Esophagus muscularis mucosa (tissue), 4 donors: Measurements from ENCODE around the gene RALGAPA1. TPM values are rescaled to one million over a fixed set of nuclear protein-coding genes. Genes with fewer than 3 reads are reported as not detected.
"Not testable (repeated sequence)": the region's sequence is repeated elsewhere in the genome, so short reads cannot be mapped to it uniquely, and the experiment has no call there.

ENCODE experiments used
- DNase-seq: peaks from one replicate; pipeline ENCODE4 v3.0.0-alpha.2; 2017; ENCODE audit errors: extremely low spot score
- H3K27ac ChIP-seq, 4 donors: fragments of 200-600 bp; sonication (generic); replicated peaks in 1 of 4; 1 replicate in 3 of 4; 2 replicates in 1 of 4; pipeline ENCODE4 v1.5.1; 2016 to 2019; ENCODE audit warnings: mild to moderate bottlenecking in 1 of 4
- H3K27me3 ChIP-seq, 4 donors: fragments of 200-600 bp; sonication (generic); one replicate each; pipeline versions ENCODE4 v1.5.1 to v1.6.0; 2016 to 2019
- H3K36me3 ChIP-seq, 4 donors: fragments of 200-600 bp; sonication (generic); one replicate each; pipeline ENCODE4 v1.5.1; 2016 to 2019
- H3K4me1 ChIP-seq, 4 donors: fragments of 200-600 bp; sonication (generic); one replicate each; pipeline ENCODE4 v1.5.1; 2016 to 2019
- H3K4me3 ChIP-seq, 4 donors: fragments of 200-600 bp; sonication (generic); 1 replicate in 2 of 4; 2 replicates in 2 of 4; pipeline ENCODE4 v1.5.1; 2016 to 2019; ENCODE audit warnings: mild to moderate bottlenecking in 4 of 4, moderate library complexity in 1 of 4
- H3K9me3 ChIP-seq, 4 donors: fragments of 200-600 bp; sonication (generic); 1 replicate in 3 of 4; 2 replicates in 1 of 4; pipeline ENCODE4 v1.5.1; 2016 to 2019
- EP300 ChIP-seq: sonication (generic); formaldehyde crosslinking; IDR thresholded peaks from one replicate; pipeline ENCODE4 v1.6.1; 2017; ENCODE audit warnings: antibody characterized with exemption
- POLR2A ChIP-seq: fragments of 450-650 bp; IDR thresholded peaks from one replicate; pipeline ENCODE4 v1.6.1; 2017; ENCODE audit warnings: antibody characterized with exemption, moderate library complexity, mild to moderate bottlenecking, low read depth
- POLR2AphosphoS5 ChIP-seq, 2 donors: sonication (generic); formaldehyde crosslinking; IDR thresholded peaks; one replicate each; pipeline ENCODE4 v1.6.1; 2017; ENCODE audit warnings: antibody characterized with exemption in 2 of 2
- WGBS: methylation state at CpG from one replicate; pipeline ENCODE4 v1.1.5; 2018; 5-methylcytosine and 5-hydroxymethylcytosine counted together
- intact Hi-C: fragments of 100-400 bp; cut with DNase I; formaldehyde crosslinking; loops from one replicate; pipeline ENCODE4 v1.15.1; 2023
- total RNA-seq, 4 donors: library from RNA; depleted of rRNA; stranded (reverse); fragments of >200 nt; gene quantifications; one replicate each; pipeline versions ENCODE4 v1.1.0 to v1.2.1, GENCODE V29; 2016
- TF ChIP-seq, protein P1 (sequence below), 3 experiments: fragments of 200-600 bp in 2 of 3; fragments of 450-650 bp in 1 of 3; sonication (generic) in 2 of 3; IDR thresholded peaks; one replicate each; pipeline ENCODE4 v1.5.1; 2017 to 2019; ENCODE audit warnings: antibody characterized with exemption in 3 of 3, mild to moderate bottlenecking in 2 of 3, moderate library complexity in 1 of 3

The RALGAPA1 gene
- total RNA-seq, 4 donors from 2014 or later: 48.2 to 77.7 (median 52.1) TPM

DNA sequence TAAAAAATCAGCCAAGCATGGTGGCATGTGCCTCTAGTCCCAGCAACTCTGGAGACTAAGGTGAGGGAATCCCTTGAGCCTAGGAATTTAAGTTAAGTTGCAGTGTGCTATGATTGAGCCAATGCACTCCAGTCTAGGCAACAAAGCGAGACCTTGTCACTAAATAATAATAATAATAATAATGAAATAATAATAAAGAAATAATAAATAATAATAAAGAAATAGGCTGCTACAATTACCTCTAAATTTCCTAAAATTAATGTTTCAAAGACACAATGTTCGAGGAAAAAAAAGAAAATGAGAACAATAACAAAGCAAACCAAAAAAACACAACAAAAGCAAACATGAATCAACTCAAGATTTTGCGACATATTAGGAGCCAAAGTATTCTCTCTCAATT is 29.7 kb downstream of the RALGAPA1 start:
- DNase-seq: no peak
- WGBS: 90% methylated on average over 3 of the region's 3 CpGs
- Histone ChIP-seq H3K4me1 (peaks cover 0 to 5% (median 1%) of the 10 kb centered on the region in 4 donors), H3K27ac (no peak overlapping the region), H3K27me3 (no peaks in the 10 kb centered on the region), H3K36me3 (peaks cover 0 to 6% (median 0%) of the 10 kb centered on the region in 4 donors), H3K9me3 (peaks cover 0 to 12% (median 5%) of the 10 kb centered on the region in 4 donors), H3K4me3 (no peak overlapping the region)
- TF ChIP-seq POLR2A: no peak
- TF ChIP-seq, protein P1, sequence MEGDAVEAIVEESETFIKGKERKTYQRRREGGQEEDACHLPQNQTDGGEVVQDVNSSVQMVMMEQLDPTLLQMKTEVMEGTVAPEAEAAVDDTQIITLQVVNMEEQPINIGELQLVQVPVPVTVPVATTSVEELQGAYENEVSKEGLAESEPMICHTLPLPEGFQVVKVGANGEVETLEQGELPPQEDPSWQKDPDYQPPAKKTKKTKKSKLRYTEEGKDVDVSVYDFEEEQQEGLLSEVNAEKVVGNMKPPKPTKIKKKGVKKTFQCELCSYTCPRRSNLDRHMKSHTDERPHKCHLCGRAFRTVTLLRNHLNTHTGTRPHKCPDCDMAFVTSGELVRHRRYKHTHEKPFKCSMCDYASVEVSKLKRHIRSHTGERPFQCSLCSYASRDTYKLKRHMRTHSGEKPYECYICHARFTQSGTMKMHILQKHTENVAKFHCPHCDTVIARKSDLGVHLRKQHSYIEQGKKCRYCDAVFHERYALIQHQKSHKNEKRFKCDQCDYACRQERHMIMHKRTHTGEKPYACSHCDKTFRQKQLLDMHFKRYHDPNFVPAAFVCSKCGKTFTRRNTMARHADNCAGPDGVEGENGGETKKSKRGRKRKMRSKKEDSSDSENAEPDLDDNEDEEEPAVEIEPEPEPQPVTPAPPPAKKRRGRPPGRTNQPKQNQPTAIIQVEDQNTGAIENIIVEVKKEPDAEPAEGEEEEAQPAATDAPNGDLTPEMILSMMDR (IDR thresholded peaks at IDR 0.05): no peak
- no peak for TF ChIP-seq EP300
- no peak for TF ChIP-seq POLR2AphosphoS5 (IDR thresholded peaks at IDR 0.05)
- intact Hi-C loops: no loop called here

DNA sequence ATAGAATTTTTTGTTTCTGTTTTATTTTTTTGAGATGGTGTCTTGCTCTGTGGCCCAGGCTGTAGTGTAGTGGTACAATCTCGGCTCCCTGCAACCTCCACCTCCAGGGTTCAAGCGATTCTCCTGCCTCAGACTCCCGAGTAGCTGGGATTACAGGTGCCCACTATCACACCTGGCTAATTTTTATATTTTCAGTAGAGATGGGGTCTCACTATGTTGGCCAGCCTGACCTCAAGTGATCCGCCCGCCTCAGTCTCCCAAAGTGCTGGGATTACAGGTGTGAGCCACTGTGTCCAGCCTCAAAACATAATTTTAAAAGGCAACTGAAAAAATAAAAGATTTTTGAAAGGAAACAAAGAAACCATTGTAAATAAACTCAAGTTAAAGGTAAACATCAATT is 31.5 kb downstream of the RALGAPA1 start:
- H3K27ac ChIP-seq, H3K36me3 ChIP-seq, H3K4me1 ChIP-seq, DNase-seq, intact Hi-C loops, H3K27me3 ChIP-seq, H3K4me3 ChIP-seq: not testable (repeated sequence)
- peaks cover 0 to 12% (median 5%) of the 10 kb centered on the region in 4 donors for H3K9me3 ChIP-seq
- WGBS: over 99% methylated on average over 5 of the region's 5 CpGs

DNA sequence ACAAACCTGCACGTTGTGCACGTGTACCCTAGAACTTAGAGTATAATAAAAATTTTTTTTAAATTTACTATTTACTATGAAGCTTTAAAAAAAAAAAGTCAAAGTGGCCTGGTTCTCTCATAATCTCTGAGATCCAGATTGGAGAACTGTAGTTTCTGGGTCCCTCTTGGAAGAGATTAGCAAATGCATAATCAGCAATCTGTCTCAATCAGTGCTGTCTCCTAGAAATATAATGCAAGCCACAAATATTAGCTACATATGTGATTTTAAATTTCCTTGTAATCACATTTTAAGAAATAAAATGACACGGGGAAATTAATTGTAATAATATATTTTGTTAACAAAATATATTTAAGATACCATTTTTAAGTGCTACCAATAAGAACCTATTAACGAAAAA is 32.3 kb downstream of the RALGAPA1 start:
- WGBS: 91% methylated on average over 4 of the region's 4 CpGs

DNA sequence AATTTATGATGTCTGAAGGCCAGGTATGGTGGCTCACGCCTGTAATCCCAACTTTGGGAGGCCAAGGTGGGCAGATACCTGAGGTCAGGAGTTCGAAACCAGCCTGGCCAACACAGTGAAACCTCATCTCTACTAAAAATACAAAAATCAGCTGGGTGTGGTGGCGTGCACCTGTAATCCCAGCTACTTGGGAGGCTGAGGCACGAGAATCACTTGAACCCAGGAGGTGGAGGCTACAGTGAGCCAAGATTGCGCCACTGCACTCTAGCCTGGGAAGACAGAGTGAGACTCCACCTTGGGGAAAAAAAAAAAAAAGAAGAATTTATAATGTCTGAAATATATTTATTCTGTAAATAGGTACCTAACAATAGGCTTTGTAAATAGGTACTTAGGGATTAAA is 33.0 kb downstream of the RALGAPA1 start:
- H3K27ac ChIP-seq, DNase-seq, H3K4me3 ChIP-seq, H3K27me3 ChIP-seq, H3K36me3 ChIP-seq, intact Hi-C loops, H3K4me1 ChIP-seq: not testable (repeated sequence)
- 91% methylated on average over 5 of the region's 5 CpGs for WGBS
- peaks cover 0 to 12% (median 3%) of the 10 kb centered on the region in 4 donors for H3K9me3 ChIP-seq

More for the DNA sequence above, 32.3 kb downstream of the RALGAPA1 start:
- H3K27ac ChIP-seq: no peak overlapping the region
- peaks cover 0 to 9% (median 5%) of the 10 kb centered on the region in 4 donors for H3K36me3 ChIP-seq
- no peak overlapping the region for H3K4me3 ChIP-seq
- H3K9me3 ChIP-seq: peaks cover 0 to 12% (median 5%) of the 10 kb centered on the region in 4 donors
- DNase-seq: no peak
- no peaks in the 10 kb centered on the region for H3K27me3 ChIP-seq
- TF ChIP-seq EP300 (no peak), POLR2A (no peak), POLR2AphosphoS5 (IDR thresholded peaks at IDR 0.05) (no peak)
- TF ChIP-seq, protein P1 (IDR thresholded peaks at IDR 0.05): no peak
- intact Hi-C loops: no loop called here
- peaks cover 0 to 6% (median 0%) of the 10 kb centered on the region in 4 donors for H3K4me1 ChIP-seq

DNA sequence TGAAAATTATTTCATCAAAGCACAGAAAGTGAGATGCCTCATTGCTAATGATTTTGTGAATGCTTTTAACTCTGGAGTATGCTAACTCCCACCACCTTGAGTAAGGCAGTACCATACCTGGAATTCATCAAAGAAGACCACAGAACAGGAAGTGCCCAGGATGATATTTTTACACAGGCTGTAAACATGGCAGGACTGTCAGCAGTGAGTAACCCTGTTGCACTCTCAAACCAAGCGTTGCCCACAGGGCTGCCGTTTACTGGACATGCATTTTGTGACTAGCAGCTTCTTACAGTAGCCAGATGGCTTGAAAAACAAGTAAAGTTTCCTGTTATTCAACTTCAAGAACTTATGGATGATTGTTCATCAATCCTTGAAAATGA is 42.4 kb downstream of the RALGAPA1 start:
- H3K4me3 ChIP-seq: no peak overlapping the region
- 97% methylated on average over 2 of the region's 2 CpGs for WGBS
- H3K27me3 ChIP-seq: no peaks in the 10 kb centered on the region
- no peaks in the 10 kb centered on the region for H3K4me1 ChIP-seq
- TF ChIP-seq POLR2AphosphoS5 (IDR thresholded peaks at IDR 0.05): no peak
- TF ChIP-seq POLR2A: no peak
- TF ChIP-seq, protein P1 (IDR thresholded peaks at IDR 0.05): no peak
- no peak for TF ChIP-seq EP300
- H3K27ac ChIP-seq: no peak overlapping the region
- no peaks in the 10 kb centered on the region for H3K9me3 ChIP-seq
- intact Hi-C loops: no loop called here
- DNase-seq: no peak
- peaks cover 8 to 44% (median 26%) of the 10 kb centered on the region in 4 donors for H3K36me3 ChIP-seq

DNA sequence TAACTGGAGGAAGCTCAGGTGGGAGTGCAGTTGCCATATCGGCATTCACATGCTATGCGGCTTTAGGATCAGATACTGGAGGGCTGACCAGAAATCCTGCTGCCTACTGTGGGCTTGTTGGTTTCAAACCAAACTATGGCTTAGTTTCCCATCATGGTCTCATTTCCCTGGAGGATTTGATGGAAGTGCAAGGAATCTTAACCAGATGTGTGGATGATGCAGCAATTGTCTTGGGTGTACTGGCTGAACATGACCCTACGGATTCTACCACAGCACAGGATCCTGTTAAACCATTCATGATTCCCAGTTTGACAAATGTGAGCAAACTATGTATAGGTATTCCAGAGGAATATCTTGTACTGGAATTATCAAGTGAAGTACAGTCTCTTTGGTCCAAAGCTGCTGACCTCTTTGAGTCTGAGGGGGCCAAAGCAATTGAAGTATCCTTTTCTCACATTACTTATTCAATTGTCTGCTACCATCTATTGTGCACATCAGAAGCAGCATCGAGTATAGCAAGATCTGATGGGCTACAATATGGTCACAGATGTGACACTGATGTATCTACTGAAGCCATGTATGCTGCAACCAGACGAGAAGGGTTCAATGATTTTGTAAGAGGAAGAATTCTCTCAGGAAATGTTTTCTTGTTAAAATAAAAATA is 42.9 kb downstream of the RALGAPA1 start:
- intact Hi-C loops: no loop called here
- Histone ChIP-seq H3K9me3 (no peaks in the 10 kb centered on the region), H3K27ac (no peak overlapping the region), H3K4me1 (no peaks in the 10 kb centered on the region), H3K36me3 (peaks cover 8 to 44% (median 26%) of the 10 kb centered on the region in 4 donors), H3K4me3 (no peak overlapping the region), H3K27me3 (no peaks in the 10 kb centered on the region)
- no peak for TF ChIP-seq POLR2A
- TF ChIP-seq EP300: no peak
- TF ChIP-seq POLR2AphosphoS5 (IDR thresholded peaks at IDR 0.05): no peak
- TF ChIP-seq, protein P1 (IDR thresholded peaks at IDR 0.05): no peak
- DNase-seq: no peak
- WGBS: 91% methylated on average over 5 of the region's 5 CpGs
